ENCODE measurements around the gene FAM90A1.
"Not testable (repeated sequence)": the region's sequence is repeated elsewhere in the genome, so short reads cannot be mapped to it uniquely, and the experiment has no call there.

DNA sequence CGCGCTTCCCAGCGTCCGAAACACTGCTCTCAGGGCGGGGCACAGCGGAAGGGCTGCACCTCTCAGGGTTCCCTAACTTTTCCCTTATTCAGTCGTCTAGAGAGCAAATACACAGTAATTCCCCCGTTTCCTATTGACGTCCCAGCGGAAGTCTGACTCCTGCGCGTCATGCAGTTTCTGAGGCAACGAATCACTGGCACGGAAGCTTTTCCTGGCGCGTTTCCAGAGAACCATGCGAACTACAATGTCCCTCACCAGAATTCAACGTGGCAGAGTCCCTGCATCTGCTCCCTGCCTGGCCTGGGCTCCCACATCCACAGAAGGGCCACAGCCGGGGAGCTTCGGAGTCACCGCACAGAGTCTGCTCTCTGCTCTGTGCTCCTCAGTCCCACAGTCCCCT, 6.0 kb downstream of the FAM90A1 start:
- not testable (repeated sequence) for TF ChIP-seq EZH2 (IDR thresholded peaks at IDR 0.05; ENCODE audit: borderline replicate concordance, low read depth, low read length, severe bottlenecking)
- TF ChIP-seq, protein P1, sequence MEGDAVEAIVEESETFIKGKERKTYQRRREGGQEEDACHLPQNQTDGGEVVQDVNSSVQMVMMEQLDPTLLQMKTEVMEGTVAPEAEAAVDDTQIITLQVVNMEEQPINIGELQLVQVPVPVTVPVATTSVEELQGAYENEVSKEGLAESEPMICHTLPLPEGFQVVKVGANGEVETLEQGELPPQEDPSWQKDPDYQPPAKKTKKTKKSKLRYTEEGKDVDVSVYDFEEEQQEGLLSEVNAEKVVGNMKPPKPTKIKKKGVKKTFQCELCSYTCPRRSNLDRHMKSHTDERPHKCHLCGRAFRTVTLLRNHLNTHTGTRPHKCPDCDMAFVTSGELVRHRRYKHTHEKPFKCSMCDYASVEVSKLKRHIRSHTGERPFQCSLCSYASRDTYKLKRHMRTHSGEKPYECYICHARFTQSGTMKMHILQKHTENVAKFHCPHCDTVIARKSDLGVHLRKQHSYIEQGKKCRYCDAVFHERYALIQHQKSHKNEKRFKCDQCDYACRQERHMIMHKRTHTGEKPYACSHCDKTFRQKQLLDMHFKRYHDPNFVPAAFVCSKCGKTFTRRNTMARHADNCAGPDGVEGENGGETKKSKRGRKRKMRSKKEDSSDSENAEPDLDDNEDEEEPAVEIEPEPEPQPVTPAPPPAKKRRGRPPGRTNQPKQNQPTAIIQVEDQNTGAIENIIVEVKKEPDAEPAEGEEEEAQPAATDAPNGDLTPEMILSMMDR (IDR thresholded peaks at IDR 0.05; ENCODE audit: borderline replicate concordance, extremely low read depth, low read length, poor library complexity, severe bottlenecking): not testable (repeated sequence)

Measured in DND-41 (cell line).